ENCODE measurements around the gene FLNC. TPM values are rescaled to one million over a fixed set of nuclear protein-coding genes. Genes with fewer than 3 reads are reported as not detected.

The FLNC gene
- polyA plus RNA-seq, 2 of the 4 experiments (the other 2 are of a cell fraction), result 0.43 to 3.4 TPM

DNA sequence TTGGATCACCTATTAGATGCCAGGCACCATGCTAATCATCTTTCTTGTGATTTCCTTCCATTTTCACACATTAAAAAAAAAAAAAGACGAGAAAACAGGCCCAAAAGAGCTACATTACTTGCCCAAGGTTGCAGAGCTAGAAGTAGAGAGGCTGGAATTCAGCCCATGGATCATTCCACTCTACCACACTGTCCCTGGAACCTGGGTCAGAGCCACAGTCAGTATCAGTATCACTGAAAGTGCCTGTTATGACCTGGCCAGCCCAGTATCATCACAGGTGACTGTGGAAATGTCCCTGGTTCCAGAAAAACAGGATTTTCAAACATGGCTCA lies 3.3 kb upstream of the FLNC start:
- POLR2A ChIA-PET, result no interaction called here
- WGBS (ENCODE audit: missing lambda C conversion rate), result 64% methylated on average over 1 of the region's 1 CpG
- no peak overlapping the region for H3K4me2 ChIP-seq

DNA sequence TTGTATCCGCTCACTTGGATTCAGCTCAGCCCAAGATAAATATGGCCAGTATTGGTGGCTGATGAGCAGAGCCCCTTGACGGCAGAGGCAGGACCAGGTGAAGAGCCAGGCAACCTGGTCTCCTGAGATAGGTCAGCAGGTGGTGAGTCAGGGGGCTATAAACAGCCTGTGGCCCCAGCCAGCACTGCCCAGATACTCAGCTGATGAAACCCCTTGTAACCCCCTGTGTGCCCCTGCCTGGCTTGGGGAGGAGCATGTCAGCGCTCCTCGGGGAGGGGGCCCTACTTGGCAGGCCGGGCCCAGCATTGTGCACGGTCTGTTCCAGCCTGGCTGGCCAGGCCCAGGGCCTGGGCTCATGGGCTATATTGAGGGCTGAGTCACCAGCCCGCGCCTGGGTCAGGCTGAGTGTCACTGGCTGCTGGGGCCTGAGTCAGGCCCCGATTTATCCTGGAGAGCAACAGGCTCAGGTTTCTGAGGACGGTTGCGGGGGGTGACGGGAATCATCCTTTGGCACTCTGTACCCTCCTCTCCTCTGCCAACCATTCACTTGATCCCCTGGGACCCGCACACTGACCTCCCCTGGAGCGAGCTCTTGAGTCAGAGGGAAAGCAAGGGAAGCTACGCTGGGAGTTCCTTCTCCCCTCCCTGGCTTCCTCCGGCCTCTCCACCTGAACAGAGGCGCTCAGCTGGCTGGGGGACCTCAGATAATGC lies 2.8 kb upstream of the FLNC start:
- Histone ChIP-seq H3K4me2 (no peak overlapping the region), H3K27ac (peak overlapping the region; percentile 19 to 75; a peak in 5 of 6 replicates), H3K9me3 (no peaks in the 10 kb centered on the region), H3K4me1 (peaks cover 38% of the 10 kb centered on the region), H3K4me3 (no peak overlapping the region)
- WGBS (ENCODE audit: missing lambda C conversion rate), result 76% methylated on average over 14 of the region's 17 CpGs
- ATAC-seq (peak; percentile 69 to 72), DNase-seq (ENCODE audit: low read depth in 1 of 2, low spot score in 1 of 2) (no peak), FAIRE-seq (no peak)
- TF ChIP-seq FOSL2 (IDR thresholded peaks at IDR 0.05) (no peak), FOSL2 (CRISPR knock-in tag; IDR thresholded peaks at IDR 0.05) (peak; percentile 47), SMC3 (IDR thresholded peaks at IDR 0.05) (no peak)
- ChIA-PET POLR2A (interaction anchor here (0.5 kb wide), 1 partner anchor 50 kb away, joined by 3 read pairs; no protein-coding TSS in a partner anchor), CTCF (interaction anchor here (1.0 to 1.8 kb wide), 4 partner anchors 15 to 53 kb away, joined by 3 to 5 read pairs (median 4); no protein-coding TSS in a partner anchor)

More for the DNA sequence above, 3.3 kb upstream of the FLNC start:
- CTCF ChIA-PET, result interaction anchor here (1.0 to 2.0 kb wide), 4 partner anchors 17 to 57 kb away, joined by 3 to 6 read pairs (median 3); no protein-coding TSS in a partner anchor
- Histone ChIP-seq H3K9me3 (no peaks in the 10 kb centered on the region), H3K27ac (peak overlapping the region in 1 of 2 experiments; percentile 75; a peak in 4 of 6 replicates), H3K4me1 (peaks cover 33% of the 10 kb centered on the region), H3K4me3 (no peak overlapping the region)
- no peak for DNase-seq (ENCODE audit: low read depth in 1 of 2, low spot score in 1 of 2)
- no peak for ATAC-seq
- FAIRE-seq, result no peak
- no peak for TF ChIP-seq RARB (CRISPR knock-in tag; IDR thresholded peaks at IDR 0.05)
- TF ChIP-seq, protein P1, sequence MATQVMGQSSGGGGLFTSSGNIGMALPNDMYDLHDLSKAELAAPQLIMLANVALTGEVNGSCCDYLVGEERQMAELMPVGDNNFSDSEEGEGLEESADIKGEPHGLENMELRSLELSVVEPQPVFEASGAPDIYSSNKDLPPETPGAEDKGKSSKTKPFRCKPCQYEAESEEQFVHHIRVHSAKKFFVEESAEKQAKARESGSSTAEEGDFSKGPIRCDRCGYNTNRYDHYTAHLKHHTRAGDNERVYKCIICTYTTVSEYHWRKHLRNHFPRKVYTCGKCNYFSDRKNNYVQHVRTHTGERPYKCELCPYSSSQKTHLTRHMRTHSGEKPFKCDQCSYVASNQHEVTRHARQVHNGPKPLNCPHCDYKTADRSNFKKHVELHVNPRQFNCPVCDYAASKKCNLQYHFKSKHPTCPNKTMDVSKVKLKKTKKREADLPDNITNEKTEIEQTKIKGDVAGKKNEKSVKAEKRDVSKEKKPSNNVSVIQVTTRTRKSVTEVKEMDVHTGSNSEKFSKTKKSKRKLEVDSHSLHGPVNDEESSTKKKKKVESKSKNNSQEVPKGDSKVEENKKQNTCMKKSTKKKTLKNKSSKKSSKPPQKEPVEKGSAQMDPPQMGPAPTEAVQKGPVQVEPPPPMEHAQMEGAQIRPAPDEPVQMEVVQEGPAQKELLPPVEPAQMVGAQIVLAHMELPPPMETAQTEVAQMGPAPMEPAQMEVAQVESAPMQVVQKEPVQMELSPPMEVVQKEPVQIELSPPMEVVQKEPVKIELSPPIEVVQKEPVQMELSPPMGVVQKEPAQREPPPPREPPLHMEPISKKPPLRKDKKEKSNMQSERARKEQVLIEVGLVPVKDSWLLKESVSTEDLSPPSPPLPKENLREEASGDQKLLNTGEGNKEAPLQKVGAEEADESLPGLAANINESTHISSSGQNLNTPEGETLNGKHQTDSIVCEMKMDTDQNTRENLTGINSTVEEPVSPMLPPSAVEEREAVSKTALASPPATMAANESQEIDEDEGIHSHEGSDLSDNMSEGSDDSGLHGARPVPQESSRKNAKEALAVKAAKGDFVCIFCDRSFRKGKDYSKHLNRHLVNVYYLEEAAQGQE (IDR thresholded peaks at IDR 0.05), result no peak

DNA sequence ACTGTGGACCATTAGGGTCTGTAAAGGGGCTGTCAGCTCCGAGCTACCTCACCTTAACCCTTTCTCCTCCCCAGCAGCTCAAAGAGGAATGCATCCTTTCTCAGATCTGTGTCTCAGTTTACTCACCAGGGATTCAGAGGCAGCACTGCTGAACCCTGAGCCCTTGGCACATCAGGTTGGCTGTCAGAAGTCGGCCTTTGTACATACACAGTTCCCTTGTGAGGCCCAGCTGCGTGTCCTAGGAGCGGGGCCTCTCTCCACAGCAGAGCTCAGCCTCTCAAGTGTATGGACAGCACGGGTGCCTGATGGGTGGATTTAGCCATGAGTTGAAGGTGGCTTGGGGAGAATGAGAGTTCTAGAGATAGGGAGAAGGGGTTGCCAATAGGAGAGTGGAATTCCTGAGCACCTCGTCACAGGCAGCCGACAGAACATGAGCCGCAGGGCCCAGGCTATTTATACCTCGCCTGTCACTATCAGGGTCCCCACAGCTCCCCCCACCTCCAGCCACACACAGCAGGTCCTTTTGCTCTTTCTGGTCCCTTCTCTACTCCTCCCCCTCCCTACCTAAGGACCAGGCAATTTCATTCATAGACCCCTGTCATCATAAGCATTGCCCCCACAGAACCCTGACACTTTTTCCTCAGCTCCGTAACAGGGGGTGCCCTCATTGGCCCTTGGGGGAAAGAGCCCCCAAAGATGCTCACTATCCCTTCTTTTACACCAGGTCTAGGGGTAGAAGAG lies 2.1 kb upstream of the FLNC start:
- DNase-seq (ENCODE audit: low read depth in 1 of 2, low spot score in 1 of 2) (no peak), ATAC-seq (peak; percentile 8 to 19; a peak in 5 of 6 replicates), FAIRE-seq (no peak)
- POLR2A ChIA-PET, result interaction anchor here (0.5 kb wide), 1 partner anchor 51 kb away, joined by 3 read pairs; no protein-coding TSS in a partner anchor
- CTCF ChIA-PET, result interaction anchor here (1.0 to 1.8 kb wide), 2 partner anchors 14 to 53 kb away, joined by 5 read pairs; no protein-coding TSS in a partner anchor
- no peak overlapping the region for H3K4me2 ChIP-seq
- TF ChIP-seq EHMT2 (IDR thresholded peaks at IDR 0.05; ENCODE audit: low read depth) (no peak), JUNB (IDR thresholded peaks at IDR 0.05) (no peak), ZSCAN20 (CRISPR knock-in tag; IDR thresholded peaks at IDR 0.05) (no peak), CBX2 (IDR thresholded peaks at IDR 0.05; ENCODE audit: borderline replicate concordance, low read depth) (no peak), KDM5A (IDR thresholded peaks at IDR 0.05) (no peak), NFE2L2 (conservative IDR thresholded peaks at IDR 0.05; ENCODE audit: low read length) (no peak), ZNF302 (CRISPR knock-in tag; IDR thresholded peaks at IDR 0.05) (no peak), MYC (IDR thresholded peaks at IDR 0.05; ENCODE audit: borderline replicate concordance, low read length) (no peak), HOXB13 (CRISPR knock-in tag; IDR thresholded peaks at IDR 0.05; ENCODE audit: low read depth) (no peak), ESRRA (IDR thresholded peaks at IDR 0.05; ENCODE audit: borderline replicate concordance, low read length) (no peak), GATA3 (IDR thresholded peaks at IDR 0.05; ENCODE audit: borderline replicate concordance) (no peak), MAFK (IDR thresholded peaks at IDR 0.05; ENCODE audit: partially characterized antibody) (no peak), KDM1A (IDR thresholded peaks at IDR 0.05; ENCODE audit: low read depth) (no peak), FOXS1 (CRISPR knock-in tag; IDR thresholded peaks at IDR 0.05) (no peak), HOXB5 (CRISPR knock-in tag; IDR thresholded peaks at IDR 0.05) (no peak)
- TF ChIP-seq, protein P2, sequence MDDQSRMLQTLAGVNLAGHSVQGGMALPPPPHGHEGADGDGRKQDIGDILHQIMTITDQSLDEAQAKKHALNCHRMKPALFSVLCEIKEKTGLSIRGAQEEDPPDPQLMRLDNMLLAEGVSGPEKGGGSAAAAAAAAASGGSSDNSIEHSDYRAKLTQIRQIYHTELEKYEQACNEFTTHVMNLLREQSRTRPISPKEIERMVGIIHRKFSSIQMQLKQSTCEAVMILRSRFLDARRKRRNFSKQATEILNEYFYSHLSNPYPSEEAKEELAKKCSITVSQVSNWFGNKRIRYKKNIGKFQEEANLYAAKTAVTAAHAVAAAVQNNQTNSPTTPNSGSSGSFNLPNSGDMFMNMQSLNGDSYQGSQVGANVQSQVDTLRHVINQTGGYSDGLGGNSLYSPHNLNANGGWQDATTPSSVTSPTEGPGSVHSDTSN (IDR thresholded peaks at IDR 0.05), result no peak
- TF ChIP-seq, protein P3, sequence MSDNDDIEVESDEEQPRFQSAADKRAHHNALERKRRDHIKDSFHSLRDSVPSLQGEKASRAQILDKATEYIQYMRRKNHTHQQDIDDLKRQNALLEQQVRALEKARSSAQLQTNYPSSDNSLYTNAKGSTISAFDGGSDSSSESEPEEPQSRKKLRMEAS (IDR thresholded peaks at IDR 0.05), result no peak
- TF ChIP-seq, protein P4, sequence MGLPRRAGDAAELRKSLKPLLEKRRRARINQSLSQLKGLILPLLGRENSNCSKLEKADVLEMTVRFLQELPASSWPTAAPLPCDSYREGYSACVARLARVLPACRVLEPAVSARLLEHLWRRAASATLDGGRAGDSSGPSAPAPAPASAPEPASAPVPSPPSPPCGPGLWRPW (IDR thresholded peaks at IDR 0.05), result no peak
- H3K9me3 ChIP-seq, result no peaks in the 10 kb centered on the region
- WGBS (ENCODE audit: missing lambda C conversion rate), result 63% methylated on average over 10 of the region's 10 CpGs
- no peak overlapping the region for H3K4me3 ChIP-seq
- peaks cover 46% of the 10 kb centered on the region for H3K4me1 ChIP-seq
- peak overlapping the region; percentile 1 to 75; a peak in 4 of 6 replicates for H3K27ac ChIP-seq
